HG02870 (cell line): ENCODE data around the gene SPATC1L.

Source experiments
- ATAC-seq: cut with Tn5 transposase; IDR thresholded peaks from one replicate; pipeline ENCODE4 v1.9.1; 2021; ENCODE audit warnings: mild to moderate bottlenecking, moderate library complexity; ENCODE audit not compliant: unreplicated experiment

The SPATC1L gene

GRCh38 chr21:46215436-46216131 is 31.3 kb upstream of the SPATC1L start:
- ATAC-seq, result no peak

- no peak for ATAC-seq
Measured at GRCh38 chr21:46214478-46215340, 30.4 kb upstream of the SPATC1L start.

- ATAC-seq, result no peak
Measured at GRCh38 chr21:46213620-46214286, 29.5 kb upstream of the SPATC1L start.

GRCh38 chr21:46212721-46213484 is 28.6 kb upstream of the SPATC1L start:
- ATAC-seq, result no peak

- no peak for ATAC-seq
Measured at GRCh38 chr21:46211786-46212720, 27.8 kb upstream of the SPATC1L start.

GRCh38 chr21:46211376-46211775 is 27.1 kb upstream of the SPATC1L start:
- ATAC-seq, result no peak

GRCh38 chr21:46210378-46211136 is 26.3 kb upstream of the SPATC1L start:
- ATAC-seq, result no peak

GRCh38 chr21:46208761-46209721 is 24.8 kb upstream of the SPATC1L start:
- no peak for ATAC-seq

GRCh38 chr21:46207920-46208591 is 23.8 kb upstream of the SPATC1L start:
- ATAC-seq, result no peak

- ATAC-seq, result no peak
Measured at GRCh38 chr21:46207006-46207919, 23.0 kb upstream of the SPATC1L start.

- no peak for ATAC-seq
Measured at GRCh38 chr21:46206163-46207005, 22.1 kb upstream of the SPATC1L start.

- ATAC-seq, result no peak
Measured at GRCh38 chr21:46205766-46206162, 21.5 kb upstream of the SPATC1L start.

- ATAC-seq, result no peak
Measured at GRCh38 chr21:46205166-46205565, 20.9 kb upstream of the SPATC1L start.

- ATAC-seq, result no peak
Measured at GRCh38 chr21:46203203-46203600, 18.9 kb upstream of the SPATC1L start.

GRCh38 chr21:46202592-46203202 is 18.4 kb upstream of the SPATC1L start:
- ATAC-seq, result no peak
